HK-2 (cell line): ENCODE measurements around the gene ARID5A.

Source experiments
- DNase-seq: peaks from one replicate; pipeline ENCODE4 v3.0.0-alpha.2; 2018; ENCODE audit not compliant: unreplicated experiment

ARID5A gene

DNA sequence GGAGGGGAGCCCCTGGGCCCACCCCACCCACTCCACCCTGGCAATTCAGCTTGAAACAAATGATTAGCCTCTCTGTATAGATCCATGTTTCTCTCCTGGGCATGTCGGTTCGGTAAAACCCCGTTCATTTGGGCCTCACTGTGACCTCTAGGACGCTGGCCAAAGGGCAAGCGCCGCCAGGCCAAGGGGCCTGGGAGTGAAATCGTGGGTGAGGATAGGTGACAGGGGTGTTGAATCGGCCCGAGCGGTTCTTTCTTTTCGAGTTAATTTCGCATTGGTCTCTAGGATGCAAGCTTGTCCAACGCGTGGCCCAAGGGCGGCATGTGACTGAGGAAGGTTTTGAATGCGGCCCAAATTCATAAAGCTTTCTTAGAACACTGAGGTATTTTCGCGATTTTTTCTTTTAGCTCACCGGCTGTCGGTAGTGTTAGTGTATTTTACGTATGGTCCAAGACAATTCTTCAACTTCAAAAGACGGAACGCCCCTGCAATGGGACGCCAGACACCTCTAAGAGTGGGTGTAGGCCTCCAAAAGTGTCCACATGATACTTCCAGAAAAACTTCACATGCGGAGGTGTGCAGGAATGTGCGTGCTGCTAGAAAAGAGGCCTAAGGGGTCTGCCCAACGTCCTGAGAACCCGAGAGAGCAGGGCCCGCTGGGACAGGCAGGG lies 9.8 kb upstream of the ARID5A start:
- DNase-seq, result no peak

DNA sequence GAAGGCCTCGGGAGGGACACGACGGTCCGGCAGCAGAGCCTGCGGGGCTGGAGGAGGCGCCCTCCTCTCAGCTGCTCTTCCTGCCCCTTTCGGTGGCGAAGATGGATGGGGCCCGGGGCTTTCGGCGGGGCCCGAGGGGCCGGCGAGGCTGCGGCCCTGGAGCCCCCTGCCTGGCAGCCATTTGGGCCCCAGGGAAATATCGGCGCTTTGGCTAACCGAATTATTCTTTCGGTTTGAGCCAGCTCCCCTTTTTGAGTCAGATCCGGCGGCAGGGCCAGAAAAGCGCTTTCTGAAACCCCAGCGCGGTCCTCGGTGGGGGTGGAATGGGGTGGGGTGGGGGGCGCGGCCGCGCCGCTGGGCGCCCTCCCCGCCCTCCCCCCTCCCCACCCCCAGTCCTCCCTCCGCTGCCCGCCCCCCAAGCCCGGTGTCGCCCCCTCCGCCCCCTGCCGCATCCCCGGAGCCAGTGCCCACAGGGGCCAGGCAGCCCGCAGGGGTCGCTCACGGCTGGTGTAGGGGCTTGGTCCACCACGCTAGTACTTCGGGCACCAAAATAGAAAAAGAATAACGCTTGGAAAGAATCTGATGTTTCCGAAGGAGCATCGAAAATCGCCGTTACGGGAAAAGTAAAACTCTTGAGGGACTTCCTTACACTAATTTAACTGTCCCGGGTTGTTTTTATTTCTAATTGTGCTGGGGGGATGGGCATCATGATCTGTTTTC lies 9.1 kb upstream of the ARID5A start:
- no peak for DNase-seq

DNA sequence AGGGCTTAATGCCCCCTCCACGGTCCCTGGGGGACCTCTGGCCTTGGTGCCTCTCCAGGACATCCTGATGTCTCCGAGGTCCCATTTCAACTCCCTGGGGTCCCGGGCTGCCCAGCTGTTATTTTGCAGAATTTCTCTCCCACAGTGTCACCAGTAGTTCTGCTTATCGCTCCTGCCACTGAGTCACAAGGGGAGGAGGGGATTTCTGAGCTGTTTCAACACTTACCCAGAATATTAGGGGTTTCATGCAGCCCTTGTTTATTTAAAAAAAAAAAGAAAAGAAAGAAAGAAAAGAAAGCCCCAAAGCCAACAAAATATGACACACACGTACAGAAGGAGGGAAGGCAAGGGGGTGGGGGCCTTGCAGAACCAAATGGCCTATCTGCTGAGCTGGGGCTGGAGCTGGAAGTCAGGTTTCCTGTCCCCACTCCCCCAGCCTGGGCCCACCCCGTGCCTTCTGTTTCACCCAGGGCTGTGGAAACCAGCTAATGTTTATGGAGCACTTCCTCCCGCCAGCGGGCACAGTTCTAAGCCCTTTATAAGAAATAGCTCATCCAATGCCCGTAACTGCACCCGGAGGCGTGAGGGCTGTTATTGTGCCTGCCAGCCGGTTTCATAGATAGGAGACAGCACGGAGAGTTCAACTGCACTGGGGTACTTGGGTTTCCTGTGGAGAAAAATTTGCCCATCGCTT lies 8.4 kb upstream of the ARID5A start:
- DNase-seq, result no peak

DNA sequence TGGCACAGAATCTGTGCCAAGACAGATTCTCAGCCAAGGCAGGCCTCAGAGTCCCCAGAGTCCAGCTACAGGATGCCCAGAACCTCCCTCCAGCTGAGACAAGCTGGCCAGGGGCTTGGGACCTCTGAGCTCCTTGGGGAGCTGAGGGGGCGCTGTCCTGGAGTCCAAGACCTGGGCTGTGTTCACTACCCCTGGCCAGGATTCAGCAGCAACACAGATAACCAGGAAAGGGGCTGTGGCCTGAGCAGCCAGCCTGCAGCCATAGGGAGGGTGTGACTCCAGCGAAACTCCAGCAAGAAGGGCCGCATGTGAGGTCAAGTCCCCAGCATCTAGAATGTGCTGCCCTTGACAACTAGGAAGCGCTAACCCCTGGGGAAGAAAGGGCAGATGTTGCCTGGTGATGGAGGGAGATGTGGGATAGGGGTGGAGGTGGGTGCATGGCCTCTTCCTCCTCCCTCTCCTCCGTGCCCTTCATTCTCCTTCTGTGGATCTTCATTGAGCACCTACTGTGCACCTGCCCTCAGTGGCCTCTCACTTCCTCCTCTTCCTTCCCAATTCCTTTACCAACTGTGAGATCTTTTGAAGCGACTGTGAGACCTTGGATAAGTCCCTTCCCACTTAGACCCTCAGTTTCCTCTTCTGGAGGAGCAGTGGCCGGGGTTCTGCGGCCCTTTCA lies 7.7 kb upstream of the ARID5A start:
- no peak for DNase-seq

DNA sequence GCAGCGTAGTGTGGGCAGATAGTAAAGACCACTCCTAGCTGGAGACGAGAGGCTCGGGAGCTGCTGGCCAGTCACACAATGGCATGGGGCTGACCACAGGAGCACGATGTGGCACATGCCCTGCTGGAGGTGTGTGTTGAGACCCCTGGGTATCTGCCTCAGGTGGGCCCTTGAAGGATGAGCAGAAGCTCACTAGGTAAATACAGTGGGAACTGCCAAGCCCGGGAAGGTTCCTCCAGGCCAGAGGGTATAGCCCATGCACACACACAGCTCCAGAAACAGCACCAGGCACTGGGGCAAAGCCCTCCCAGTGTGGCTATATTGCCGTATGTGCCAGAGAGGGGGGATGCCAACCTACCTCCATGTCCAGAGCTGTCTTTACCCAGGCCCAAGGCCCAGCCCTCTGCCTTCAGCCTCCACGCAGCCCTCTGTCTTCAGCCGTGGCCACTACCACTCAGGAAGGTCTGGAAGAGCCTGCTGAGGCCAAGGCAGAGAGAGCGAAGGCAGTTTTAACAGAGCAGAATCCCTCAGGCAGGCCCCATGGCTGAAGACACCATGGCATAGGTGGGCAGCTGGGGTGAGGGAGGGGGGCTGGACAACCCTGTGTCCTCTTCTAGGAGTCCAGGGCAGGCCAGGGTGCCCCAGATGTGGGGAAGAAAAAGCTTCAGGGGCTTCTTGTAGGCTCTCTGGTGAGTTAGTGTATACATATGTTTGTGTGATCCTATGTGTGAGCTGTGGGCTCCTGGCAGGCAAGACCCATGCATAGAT lies 7.0 kb upstream of the ARID5A start:
- no peak for DNase-seq

DNA sequence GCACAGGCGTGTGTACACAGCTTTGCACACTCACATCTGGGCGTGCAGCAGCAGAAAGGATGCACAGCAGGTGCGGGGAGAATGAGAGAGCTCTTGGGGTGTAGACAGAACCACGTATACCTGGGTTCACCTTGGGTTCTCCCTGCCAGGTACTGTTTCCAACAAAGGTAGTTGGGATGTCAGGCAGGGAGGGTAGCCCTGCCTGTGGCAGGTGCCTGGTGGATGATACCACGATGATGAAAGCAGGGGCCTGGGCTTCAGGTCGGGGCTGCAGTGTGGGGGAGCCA lies 6.5 kb upstream of the ARID5A start:
- DNase-seq, result no peak

DNA sequence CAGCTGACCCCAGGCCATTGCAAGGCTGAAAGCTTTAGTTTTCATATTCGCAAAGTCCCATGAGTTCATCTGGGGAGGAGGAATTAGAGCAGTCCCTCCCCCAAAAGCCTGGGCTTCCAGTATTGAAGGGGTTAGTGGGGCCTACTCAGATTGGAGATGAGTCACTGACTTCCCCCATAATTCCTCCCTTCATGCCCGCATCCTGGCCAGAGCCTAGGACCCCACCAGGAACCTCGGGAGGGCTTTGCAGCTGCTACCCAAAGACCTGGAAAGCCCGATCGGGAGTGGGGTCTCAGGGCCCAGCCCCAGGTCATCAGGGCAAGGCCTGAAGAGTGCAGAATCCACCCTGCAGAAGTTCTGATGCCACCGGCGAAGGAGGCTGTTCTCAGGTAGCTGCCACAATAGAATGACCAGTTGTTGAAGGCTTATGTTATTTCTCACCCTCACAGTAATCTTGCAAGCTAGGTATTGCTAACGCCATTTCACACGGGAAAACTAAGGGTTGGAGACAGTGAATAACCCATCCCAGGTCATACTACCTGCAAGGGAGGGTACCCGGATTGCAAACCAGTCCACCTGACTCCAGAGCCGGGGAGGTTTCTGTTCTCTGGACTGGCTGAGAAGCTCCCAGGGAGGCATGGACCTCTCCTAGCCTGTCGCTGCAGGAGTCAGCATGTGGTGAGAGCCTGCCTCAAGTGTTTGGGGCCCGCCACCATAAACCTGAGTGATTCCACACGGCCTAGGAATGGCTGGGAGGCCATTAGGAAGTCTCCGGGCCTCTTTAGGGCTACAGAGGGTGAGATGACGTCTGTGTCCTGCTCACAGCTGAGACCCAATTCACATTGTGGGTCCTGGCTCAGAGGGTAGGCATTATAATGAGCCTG lies 5.8 kb upstream of the ARID5A start:
- DNase-seq, result no peak

DNA sequence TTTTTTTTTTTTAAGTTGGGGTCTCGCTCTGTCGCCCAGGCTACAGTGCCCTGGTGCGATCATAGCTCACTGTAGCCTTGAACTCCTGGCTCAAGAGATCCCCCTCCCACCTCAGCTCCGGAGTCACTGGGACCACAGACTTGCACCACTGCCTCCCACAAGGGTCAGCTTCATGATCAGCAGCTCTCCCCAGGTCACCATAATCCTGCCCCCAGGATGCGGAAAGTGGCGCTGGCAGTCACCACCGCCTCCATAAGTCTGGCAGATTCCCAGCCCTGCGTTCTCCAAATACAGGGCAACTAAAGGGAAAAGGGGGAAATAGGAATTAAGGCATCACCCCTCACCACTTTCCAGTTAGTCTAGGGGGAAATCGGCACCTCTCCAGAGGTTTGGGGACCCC lies 5.2 kb upstream of the ARID5A start:
- DNase-seq, result no peak

DNA sequence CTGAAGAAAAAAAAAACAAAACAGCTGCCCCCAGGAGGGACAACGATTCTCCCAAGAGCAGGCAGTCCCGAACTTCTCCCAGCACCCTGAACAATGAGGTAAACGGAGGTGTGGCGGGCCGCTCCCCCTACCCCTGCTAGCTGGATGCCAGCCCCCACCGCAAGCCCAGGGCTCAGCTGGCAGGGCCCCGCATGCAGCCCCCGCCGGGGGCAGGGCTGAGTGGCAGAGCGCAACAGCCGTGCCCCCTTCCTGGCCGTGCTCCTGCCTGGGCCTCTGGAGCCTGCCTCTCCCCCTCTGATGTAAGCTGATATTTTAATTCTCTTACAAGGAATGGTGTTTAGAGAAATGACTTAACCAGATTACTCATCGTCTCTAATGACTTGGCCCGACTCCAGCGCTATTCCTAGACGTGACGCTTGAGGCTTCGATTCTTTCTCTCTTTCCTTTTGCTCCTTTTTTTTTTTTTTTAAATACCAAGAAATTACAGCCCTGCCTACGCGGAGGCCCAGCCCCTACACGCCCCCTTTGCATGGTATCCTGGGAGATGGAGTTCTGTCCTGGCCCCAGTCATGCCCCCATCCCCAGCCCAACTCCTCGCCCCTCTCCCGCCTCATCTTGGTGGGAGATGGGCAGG lies 4.6 kb upstream of the ARID5A start:
- DNase-seq, result peak; percentile 87

DNA sequence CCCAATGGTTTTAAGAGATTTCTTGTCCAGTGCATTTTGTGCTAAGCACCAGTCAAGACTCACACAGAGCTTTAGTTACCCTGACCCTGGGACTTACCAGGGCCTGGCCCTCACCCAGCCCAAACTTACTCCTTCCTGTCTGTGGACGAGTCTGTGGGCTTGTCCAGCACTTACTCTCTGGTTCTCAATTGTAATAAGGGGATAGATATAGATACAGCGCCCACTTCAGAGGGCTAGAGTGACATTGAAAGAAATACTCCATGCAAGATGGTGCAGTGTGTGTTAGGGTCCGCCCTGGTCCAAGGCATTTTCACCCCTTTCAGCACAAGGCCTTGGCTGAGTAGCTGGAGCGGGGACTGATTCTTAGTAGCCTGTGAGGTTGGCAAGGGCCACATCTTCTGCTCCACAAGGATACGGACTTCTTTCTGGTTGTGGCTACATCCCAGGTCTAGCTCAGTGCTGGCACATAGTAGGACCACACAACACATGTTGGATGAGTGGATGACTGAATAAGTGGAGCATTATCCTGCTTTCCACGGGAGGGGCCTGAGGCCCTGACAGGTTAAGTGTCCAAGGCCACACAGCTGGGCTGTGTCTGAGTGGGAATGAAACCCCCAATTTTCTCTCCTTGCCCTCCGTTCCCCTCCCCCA lies 3.8 kb upstream of the ARID5A start:
- no peak for DNase-seq

DNA sequence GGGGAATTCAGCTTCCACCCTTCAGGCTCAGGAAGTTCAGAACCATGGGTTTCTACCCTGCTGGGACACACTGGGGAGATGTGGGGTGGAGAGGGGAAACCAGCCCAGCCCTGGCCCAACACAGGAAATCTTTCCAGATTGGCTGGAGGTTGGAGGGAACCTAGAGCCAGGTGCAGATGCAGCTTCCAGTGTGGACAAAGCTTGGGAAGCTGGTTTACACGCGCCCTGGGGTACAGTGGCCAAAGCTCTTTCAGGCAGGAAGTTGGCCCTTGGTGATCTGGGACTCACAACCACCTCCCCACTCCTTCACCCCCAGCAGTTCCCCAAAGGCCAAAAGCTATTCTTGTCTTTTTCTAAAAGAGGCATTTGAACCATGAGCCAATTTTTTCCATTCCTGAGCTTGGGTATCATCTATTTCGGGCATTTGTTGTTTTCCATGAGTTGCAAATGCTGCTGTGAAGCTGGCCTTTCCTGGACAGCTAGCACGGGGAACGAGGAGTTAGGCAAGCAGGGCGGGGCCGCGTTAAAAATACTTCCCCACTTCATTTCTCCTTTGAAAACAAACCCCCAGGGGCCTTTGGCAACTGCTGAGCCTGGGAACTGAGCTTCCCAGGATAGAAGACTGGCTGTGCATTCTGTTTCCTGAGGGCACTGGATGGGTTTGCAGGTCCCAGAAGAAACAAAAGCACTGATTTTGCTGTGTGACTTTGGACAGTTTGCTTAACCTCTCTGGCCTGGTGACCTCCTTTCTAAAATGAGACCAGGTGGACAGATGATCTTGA lies 3.1 kb upstream of the ARID5A start:
- no peak for DNase-seq

DNA sequence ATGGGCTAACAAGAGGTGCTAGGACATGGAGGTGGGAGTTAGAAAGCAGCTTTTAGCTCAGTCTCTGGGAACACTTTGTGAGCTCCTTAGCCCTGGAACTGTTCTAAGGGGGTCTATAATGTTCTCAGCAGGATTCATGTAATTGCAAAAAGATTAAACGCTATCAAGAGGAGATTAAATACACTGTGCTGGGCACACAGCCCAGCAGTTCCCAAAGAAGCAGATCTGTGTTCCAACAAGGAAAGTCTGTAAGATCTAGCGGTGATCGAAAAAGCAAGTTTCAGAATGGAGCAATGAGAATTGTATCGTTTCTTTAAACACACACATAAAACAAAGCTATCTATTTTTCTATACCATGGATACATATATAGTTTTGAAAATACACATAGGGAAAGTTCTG lies 2.4 kb upstream of the ARID5A start:
- no peak for DNase-seq

DNA sequence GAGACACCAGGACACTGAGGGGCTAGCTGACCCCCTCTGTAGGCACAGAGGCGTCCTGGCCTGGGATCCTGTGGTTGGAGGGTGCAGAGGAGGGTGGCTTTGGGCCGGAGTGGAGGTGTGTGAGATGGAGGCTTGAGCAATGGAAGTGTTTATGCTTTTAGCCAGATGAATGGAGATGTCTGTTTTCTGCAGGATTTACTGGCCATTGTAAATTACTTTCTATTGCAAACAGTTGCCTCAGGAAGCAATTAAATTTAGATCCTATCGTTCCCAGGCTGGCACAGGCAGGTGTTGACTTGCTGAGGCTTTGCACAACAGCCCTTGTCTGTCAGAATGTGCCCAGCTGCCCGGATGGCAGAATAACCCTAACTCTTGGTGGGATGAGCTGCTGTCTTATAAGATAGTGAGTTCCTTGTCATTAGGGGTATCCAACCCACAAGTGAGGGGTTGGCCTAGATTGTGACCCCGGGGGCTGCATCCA lies 1.8 kb upstream of the ARID5A start:
- DNase-seq, result no peak

DNA sequence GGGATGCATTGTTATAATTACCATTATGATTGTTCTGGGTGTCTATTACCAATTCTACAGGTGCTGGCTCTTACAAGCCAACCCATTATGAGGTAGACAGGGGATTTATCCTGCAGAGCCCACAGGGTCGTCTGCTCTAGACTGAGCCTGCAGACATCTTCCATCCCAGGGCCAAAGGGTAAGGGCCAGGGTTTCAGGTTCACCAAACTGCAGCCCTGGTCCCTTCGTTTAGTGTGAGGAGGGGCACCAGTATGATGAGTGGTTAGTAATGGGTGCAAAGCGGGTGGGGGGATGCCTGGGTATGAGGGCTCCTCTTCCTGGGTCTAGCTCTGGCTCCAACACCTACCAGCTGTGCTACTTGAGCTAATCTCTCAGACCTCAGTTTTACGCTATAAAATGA lies 1.2 kb upstream of the ARID5A start:
- no peak for DNase-seq

DNA sequence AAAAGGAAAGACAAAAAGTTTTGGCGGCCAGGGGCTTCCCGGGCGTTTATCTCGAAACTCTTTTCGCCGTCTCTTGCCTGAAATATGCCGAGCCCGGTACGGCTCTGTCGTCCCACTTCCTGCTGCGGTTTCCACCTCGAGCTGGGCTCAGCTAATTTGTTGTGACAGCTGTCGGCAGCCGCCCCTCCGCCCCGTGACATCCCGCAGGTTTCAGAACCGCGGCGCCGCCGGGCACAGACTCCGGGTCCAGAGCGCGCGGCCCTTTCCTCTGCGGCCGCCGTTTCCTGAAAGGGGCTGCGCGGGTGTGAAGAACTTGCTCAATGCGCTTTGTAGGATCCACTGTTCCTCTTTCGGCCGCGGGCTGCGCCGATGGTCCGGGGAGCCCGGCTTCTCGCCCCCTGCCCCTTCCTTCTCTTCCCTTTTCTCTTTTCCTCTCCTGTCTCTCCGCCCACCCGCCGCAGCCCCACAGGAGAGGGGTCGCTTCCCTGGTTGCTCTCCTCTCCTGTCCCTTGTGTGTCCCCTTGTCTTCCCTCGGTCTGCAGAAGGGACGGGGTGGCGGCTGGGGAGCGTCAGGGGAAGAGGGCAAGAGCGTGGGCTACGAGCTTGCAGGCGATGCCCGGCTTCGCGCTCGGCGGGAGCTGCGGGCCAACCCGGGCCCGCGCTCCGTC lies 648 bp downstream of the ARID5A start:
- DNase-seq, result peak; percentile 53

DNA sequence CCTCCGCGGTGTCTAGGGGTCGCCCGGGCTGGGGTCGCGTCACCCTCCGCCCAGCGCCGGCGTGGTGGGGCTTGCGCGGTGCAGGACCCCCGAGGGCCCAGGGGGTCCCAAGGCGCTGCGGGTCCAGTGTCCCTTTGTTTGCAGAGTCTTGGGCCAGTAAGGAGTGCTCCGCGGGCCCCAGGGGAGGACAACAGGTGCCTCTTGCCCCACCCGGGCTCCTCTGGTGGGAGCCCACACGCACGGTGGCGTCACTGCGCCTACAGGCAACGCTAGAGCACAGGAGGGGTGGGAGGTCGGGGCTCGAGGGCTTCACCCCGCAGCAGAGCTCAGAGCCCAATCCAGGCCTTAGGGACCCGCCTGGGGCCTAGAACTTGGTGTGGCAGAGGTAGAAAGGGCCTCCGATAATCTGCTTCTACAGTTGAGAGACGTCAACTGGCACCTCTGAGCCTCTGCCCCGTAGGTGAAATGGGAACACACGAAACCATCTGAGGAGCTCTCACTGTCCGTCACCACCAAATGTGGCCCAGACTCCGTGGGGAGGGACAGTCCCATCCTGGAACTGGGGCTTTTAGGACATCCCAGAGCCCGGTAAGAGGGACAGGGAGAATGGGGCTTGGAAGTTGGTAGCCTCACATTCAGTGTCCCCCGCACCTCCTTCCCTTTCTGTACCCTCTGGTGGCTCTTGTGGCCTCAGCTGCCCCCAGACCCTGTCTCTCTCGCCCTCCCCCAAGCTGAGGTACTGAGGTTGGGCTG lies 1.4 kb downstream of the ARID5A start:
- DNase-seq, result no peak

DNA sequence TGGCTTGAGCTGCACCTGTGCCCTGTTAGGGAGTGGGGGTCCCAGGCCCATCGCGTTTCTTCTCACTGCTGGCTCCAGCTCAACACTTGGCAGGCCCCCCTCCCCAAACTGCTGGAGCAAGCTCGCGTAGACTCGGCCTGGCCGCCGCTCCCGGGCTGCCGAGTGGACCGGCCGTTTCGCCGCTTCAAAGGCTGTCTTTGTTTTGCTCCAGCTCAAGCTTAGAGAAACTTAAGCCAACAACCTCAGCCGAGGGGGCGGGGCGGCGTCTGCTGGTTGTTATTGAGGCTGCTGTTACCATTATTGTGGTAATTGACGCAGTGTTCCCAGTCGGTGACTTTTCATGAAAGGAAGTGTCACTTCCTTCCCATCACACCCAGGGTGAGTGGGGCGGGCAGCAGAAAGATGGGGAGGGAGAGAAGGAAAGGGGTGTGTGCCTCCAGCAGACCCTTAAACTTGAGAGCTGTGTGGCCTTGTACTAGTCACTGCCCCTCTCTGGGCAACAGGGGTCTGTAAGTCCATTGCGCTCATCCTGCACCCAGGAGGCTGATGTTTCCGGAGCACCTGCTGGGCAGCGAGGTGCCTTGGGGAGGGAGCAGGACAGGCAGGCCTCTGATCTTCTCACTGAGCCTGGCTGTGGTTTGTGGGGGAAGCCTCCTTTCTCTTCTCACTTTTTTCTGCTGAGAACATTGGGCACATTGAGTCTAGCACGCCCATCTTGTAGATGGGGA lies 2.1 kb downstream of the ARID5A start:
- no peak for DNase-seq
